ENCODE data around the gene TRIM75.

DNA sequence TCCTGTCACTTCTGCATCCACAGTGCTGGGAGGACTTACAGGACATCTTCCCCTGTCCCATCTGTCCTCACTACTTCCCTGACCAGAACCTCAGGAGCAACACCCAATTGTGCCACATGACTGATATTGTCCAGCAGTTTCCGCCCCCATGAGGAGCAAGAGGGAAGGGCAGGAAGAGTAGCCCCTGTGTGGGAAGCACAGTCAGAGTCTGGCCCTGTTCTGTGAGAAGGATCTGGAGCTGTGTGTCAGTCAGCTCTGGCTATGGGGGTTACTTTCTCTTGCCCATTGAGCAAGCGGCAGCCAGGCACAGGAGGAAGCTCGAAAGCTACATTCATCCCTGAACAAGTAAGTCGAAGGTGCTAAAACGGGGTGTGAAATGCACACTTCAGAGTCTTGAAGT, 36.7 kb upstream of the TRIM75 start:
- no peak for TF ChIP-seq CTCF (IDR thresholded peaks at IDR 0.05)
- TF ChIP-seq POLR2AphosphoS5 (IDR thresholded peaks at IDR 0.05; ENCODE audit: insufficient read depth in 1 of 2, low read depth in 1 of 2) = no peak
- TF ChIP-seq POLR2A (IDR thresholded peaks at IDR 0.05) = no peak
